ENCODE data around the gene AMMECR1L. TPM values are rescaled to one million over a fixed set of nuclear protein-coding genes. Genes with fewer than 3 reads are reported as not detected.

Gene AMMECR1L
- polyA plus RNA-seq, 1 donor from 2014 or later = 19.5 TPM

DNA sequence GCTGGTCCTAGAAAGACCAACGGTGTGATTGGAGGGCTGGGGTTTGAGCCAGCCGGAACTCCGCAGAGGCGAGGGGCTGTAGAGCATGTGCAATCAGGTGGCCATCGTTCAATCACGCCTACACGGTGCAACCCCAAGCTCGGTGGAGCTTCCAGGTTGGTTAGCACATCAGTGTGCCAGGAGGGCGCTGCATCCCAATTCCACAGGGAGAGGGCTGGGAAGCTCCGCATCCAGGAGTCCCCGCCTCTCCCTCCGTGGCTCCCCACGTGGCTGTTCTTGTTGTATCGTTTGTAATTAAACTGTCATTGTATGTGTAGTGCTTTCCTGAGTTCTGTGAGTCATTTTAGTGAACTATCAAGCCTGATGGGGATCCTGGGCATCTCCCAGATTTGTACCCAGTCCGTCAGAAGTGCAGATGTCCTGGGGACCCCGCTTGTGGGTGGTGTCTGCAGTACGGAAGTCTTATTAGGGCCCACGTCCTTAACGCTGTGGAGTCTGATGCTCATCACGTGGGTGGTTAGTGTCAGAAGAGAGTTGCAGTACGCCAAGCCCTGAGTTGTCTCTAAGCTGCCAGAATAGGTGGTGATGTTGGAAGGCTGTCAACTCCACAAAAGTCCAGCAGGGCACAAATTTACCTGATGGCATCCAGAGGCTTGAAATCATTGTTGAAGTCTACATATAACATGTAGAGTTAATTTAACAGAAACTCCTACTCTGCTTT, 20.6 kb upstream of the AMMECR1L start:
- TF ChIP-seq EP300 (conservative IDR thresholded peaks at IDR 0.05; ENCODE audit: poor library complexity, severe bottlenecking) (no peak), RAD21 (conservative IDR thresholded peaks at IDR 0.05) (no peak), REST (IDR thresholded peaks at IDR 0.05; ENCODE audit: borderline replicate concordance) (no peak), MXI1 (conservative IDR thresholded peaks at IDR 0.05; ENCODE audit: poor library complexity, severe bottlenecking) (no peak), POLR2AphosphoS5 (IDR thresholded peaks at IDR 0.05) (no peak), EZH2 (IDR thresholded peaks at IDR 0.05; ENCODE audit: borderline replicate concordance, insufficient read depth, low read length, poor library complexity, severe bottlenecking) (no peak), SMC3 (conservative IDR thresholded peaks at IDR 0.05; ENCODE audit: poor library complexity) (no peak), TAF1 (IDR thresholded peaks at IDR 0.05; ENCODE audit: low read depth) (no peak)
- TF ChIP-seq, protein P1, sequence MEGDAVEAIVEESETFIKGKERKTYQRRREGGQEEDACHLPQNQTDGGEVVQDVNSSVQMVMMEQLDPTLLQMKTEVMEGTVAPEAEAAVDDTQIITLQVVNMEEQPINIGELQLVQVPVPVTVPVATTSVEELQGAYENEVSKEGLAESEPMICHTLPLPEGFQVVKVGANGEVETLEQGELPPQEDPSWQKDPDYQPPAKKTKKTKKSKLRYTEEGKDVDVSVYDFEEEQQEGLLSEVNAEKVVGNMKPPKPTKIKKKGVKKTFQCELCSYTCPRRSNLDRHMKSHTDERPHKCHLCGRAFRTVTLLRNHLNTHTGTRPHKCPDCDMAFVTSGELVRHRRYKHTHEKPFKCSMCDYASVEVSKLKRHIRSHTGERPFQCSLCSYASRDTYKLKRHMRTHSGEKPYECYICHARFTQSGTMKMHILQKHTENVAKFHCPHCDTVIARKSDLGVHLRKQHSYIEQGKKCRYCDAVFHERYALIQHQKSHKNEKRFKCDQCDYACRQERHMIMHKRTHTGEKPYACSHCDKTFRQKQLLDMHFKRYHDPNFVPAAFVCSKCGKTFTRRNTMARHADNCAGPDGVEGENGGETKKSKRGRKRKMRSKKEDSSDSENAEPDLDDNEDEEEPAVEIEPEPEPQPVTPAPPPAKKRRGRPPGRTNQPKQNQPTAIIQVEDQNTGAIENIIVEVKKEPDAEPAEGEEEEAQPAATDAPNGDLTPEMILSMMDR (IDR thresholded peaks at IDR 0.05; ENCODE audit: poor library complexity, severe bottlenecking) = no peak
- H3K27ac ChIP-seq (ENCODE audit: low read length) = no peak overlapping the region
- H3K79me2 ChIP-seq (replicated peaks; ENCODE audit: insufficient read depth, low read length) = no peaks in the 10 kb centered on the region
- no peaks in the 10 kb centered on the region for H4K20me1 ChIP-seq (ENCODE audit: insufficient read depth)
- H3F3A ChIP-seq (ENCODE audit: insufficient read depth, low read length, poor library complexity, severe bottlenecking) = no peaks in the 10 kb centered on the region
- H3K4me2 ChIP-seq (ENCODE audit: low read length) = no peak overlapping the region
- H3K9me2 ChIP-seq (ENCODE audit: insufficient read depth, low read length) = no peaks in the 10 kb centered on the region
- no peaks in the 10 kb centered on the region for H3K27me3 ChIP-seq (ENCODE audit: insufficient read depth, low read depth, low read length)
- H3K4me3 ChIP-seq (ENCODE audit: low read length) = no peak overlapping the region
- H2AFZ ChIP-seq (ENCODE audit: low read depth, low read length) = no peak overlapping the region
- no peaks in the 10 kb centered on the region for H3K36me3 ChIP-seq (ENCODE audit: insufficient read depth, low read length)
- H3K9ac ChIP-seq (ENCODE audit: low read length) = no peak overlapping the region
- H3K9me3 ChIP-seq (ENCODE audit: low read length) = no peaks in the 10 kb centered on the region

DNA sequence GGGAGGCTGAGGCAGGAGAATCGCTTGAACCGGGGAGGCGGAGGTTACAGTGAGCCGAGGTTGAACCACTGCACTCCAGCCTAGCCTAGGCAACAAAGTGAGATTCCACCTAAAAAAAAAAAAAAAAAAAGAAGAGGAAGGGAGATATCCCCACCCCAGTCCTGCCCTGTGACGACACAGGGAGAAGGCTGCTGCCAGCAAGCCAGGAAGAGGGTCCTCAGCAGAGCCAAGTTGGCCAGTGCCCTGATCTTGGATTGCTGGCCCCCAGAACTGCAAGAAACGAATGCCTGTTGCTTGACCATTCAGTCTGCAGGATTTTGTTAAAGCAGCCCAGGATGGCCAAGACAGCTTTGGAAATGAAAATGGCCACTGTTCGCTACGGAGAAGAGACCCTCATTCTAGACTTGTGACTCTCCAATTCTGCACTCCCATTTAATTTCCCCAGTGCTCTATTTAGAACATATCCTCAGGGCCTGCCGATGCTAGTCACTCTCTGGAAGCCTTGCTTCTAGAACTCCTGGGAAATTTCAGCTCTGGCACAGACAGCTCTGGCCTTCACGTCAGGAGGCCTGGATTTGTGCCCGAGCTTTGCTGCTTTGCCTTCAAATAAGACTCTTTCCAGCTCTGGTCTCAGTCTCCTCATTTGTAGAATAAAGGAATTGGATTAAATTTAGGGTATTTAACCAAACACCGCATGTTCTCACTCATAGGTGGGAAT, 15.7 kb upstream of the AMMECR1L start:
- no peaks in the 10 kb centered on the region for H3K79me2 ChIP-seq (replicated peaks; ENCODE audit: insufficient read depth, low read length)
- H3K27ac ChIP-seq (ENCODE audit: low read length) = no peak overlapping the region
- no peaks in the 10 kb centered on the region for H3K9me2 ChIP-seq (ENCODE audit: insufficient read depth, low read length)
- no peaks in the 10 kb centered on the region for H3F3A ChIP-seq (ENCODE audit: insufficient read depth, low read length, poor library complexity, severe bottlenecking)
- H3K4me2 ChIP-seq (ENCODE audit: low read length) = no peak overlapping the region
- H3K27me3 ChIP-seq (ENCODE audit: insufficient read depth, low read depth, low read length) = no peaks in the 10 kb centered on the region
- TF ChIP-seq RAD21 (conservative IDR thresholded peaks at IDR 0.05) (no peak), POLR2AphosphoS5 (IDR thresholded peaks at IDR 0.05) (no peak), SMC3 (conservative IDR thresholded peaks at IDR 0.05; ENCODE audit: poor library complexity) (no peak), EZH2 (IDR thresholded peaks at IDR 0.05; ENCODE audit: borderline replicate concordance, insufficient read depth, low read length, poor library complexity, severe bottlenecking) (no peak), TAF1 (IDR thresholded peaks at IDR 0.05; ENCODE audit: low read depth) (no peak), MXI1 (conservative IDR thresholded peaks at IDR 0.05; ENCODE audit: poor library complexity, severe bottlenecking) (no peak), REST (IDR thresholded peaks at IDR 0.05; ENCODE audit: borderline replicate concordance) (no peak), EP300 (conservative IDR thresholded peaks at IDR 0.05; ENCODE audit: poor library complexity, severe bottlenecking) (no peak)
- TF ChIP-seq, protein P1 (IDR thresholded peaks at IDR 0.05; ENCODE audit: poor library complexity, severe bottlenecking) = no peak
- no peak overlapping the region for H2AFZ ChIP-seq (ENCODE audit: low read depth, low read length)
- H3K4me3 ChIP-seq (ENCODE audit: low read length) = no peak overlapping the region
- H3K9ac ChIP-seq (ENCODE audit: low read length) = no peak overlapping the region
- no peaks in the 10 kb centered on the region for H3K36me3 ChIP-seq (ENCODE audit: insufficient read depth, low read length)
- no peaks in the 10 kb centered on the region for H3K9me3 ChIP-seq (ENCODE audit: low read length)
- H4K20me1 ChIP-seq (ENCODE audit: insufficient read depth) = no peaks in the 10 kb centered on the region
